HUES48 (cell line): ENCODE measurements around the gene TM9SF1.

Experiments
- H3K27ac ChIP-seq: one replicate; pipeline ENCODE4 v1.7.0; 2013; ENCODE audit warnings: low read depth, low read length, inconsistent platforms
- H3K27me3 ChIP-seq: 2 replicates; pipeline ENCODE4 v1.6.1; 2013; ENCODE audit warnings: mild to moderate bottlenecking, low read length; ENCODE audit not compliant: control insufficient read depth, insufficient read depth
- H3K36me3 ChIP-seq: 2 replicates; pipeline ENCODE4 v1.6.1; 2013; ENCODE audit warnings: low read length; ENCODE audit not compliant: control insufficient read depth, insufficient read depth
- H3K4me1 ChIP-seq: 2 replicates; pipeline ENCODE4 v1.6.1; 2013; ENCODE audit warnings: mild to moderate bottlenecking, low read length; ENCODE audit not compliant: control insufficient read depth, insufficient read depth
- H3K4me3 ChIP-seq: 2 replicates; pipeline ENCODE4 v1.5.1; 2013; ENCODE audit warnings: mild to moderate bottlenecking, low read depth, low read length
- H3K9ac ChIP-seq: 2 replicates; pipeline ENCODE4 v1.6.1; 2013; ENCODE audit warnings: mild to moderate bottlenecking, low read depth, low read length, moderate library complexity
- H3K9me3 ChIP-seq: 2 replicates; pipeline ENCODE4 v1.6.1; 2013; ENCODE audit warnings: low read length; ENCODE audit not compliant: control insufficient read depth, insufficient read depth

TM9SF1 gene

GRCh38 chr14:24183014-24183481 is 12.2 kb downstream of the TM9SF1 start:
- H3K36me3 ChIP-seq, result peaks cover 95% of the 10 kb centered on the region

GRCh38 chr14:24182110-24182882 is 12.9 kb downstream of the TM9SF1 start:
- no peaks in the 10 kb centered on the region for H3K27me3 ChIP-seq
- H3K9ac ChIP-seq, result no peak overlapping the region
- peaks cover 98% of the 10 kb centered on the region for H3K36me3 ChIP-seq
- no peak overlapping the region for H3K27ac ChIP-seq
- no peak overlapping the region for H3K4me3 ChIP-seq
- no peaks in the 10 kb centered on the region for H3K9me3 ChIP-seq
- H3K4me1 ChIP-seq, result no peaks in the 10 kb centered on the region

More at GRCh38 chr14:24183014-24183481, 12.2 kb downstream of the TM9SF1 start:
- H3K27me3 ChIP-seq, result no peaks in the 10 kb centered on the region
- H3K4me1 ChIP-seq, result peaks cover 3% of the 10 kb centered on the region
- no peak overlapping the region for H3K9ac ChIP-seq
- H3K4me3 ChIP-seq, result no peak overlapping the region
- no peak overlapping the region for H3K27ac ChIP-seq
- no peaks in the 10 kb centered on the region for H3K9me3 ChIP-seq

DNA sequence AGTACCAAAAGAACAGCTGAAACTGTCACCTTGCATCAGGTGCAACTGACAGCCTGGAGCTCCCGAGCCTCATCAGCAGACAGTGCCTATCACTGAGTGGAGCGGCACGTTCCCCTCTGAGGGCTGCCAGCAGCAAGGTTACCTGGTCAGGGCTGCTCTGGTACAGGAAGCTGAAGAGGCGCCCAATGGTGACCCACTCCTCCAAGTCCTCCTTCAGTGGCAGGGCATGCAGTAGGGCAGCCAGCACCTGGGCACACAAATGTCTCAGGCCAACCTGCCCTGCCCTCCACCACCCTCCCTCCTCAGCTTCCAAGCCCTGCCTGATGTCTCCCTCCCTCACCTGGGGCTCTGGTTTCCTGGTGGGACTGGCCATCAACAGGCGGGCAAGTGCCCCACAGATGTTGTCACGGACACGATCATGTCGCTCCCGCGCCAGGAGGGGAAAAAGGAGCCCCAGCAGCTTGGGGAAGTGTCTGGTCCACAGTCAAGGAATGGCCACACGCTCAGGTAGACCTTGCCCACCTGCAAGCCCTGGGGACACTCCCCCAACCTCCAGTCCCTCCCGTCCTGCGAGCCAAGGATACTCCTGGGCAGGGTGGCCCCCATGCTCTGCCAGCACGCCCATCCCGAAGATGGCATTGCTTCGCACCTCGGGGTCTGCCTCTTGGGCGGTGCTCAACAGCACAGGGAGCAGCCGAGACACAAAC is 13.7 kb downstream of the TM9SF1 start:
- Histone ChIP-seq H3K4me3 (no peak overlapping the region), H3K36me3 (peaks cover 98% of the 10 kb centered on the region), H3K27ac (no peak overlapping the region), H3K27me3 (no peaks in the 10 kb centered on the region), H3K9me3 (no peaks in the 10 kb centered on the region), H3K9ac (no peak overlapping the region), H3K4me1 (no peaks in the 10 kb centered on the region)

DNA sequence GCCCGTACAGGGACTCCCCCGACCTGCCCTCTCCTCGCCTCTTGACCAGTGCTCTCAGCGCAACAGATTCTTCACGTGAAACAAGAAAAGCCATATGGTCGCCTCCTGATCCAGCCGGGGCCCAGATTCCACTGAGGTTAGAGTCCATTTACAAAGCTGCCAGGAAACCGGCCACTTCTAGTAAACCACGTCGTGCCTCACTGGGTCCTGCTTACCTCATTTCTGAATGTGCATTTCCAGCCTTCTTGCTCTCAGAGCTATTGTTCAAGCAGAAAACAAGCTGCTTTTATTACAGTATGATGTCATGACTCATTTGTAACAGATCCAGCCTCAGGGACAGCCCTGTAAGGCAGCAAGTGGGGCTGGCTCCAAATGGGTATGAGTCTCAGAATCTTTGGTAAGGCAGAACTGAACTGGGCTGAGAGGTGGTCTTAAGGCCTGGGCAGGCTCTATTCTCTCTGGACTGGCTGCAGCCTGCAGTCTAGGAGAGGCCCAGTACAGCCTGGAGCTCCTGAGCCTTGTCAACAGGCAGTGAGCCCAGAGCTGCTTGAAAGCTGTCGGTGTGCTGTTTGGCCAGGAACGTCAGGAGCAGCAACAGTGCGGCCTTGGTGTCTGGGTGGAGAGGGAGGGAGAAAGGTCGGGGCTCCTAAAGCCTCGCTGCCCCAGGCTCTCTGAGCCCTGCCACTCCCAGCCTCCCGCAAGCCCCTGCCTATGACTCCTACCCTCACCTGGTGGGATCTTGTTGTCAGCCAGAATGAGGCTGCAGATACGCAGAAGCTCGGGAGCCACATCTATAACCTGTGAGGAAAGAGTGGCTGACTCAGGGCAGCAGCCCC is 15.1 kb downstream of the TM9SF1 start:
- Histone ChIP-seq H3K4me3 (no peak overlapping the region), H3K27me3 (no peaks in the 10 kb centered on the region), H3K36me3 (peaks cover 87% of the 10 kb centered on the region), H3K9ac (no peak overlapping the region), H3K4me1 (no peaks in the 10 kb centered on the region), H3K9me3 (no peaks in the 10 kb centered on the region), H3K27ac (no peak overlapping the region)

GRCh38 chr14:24179294-24179960 is 15.8 kb downstream of the TM9SF1 start:
- H3K4me3 ChIP-seq, result no peak overlapping the region
- H3K9me3 ChIP-seq, result no peaks in the 10 kb centered on the region
- no peaks in the 10 kb centered on the region for H3K4me1 ChIP-seq
- H3K9ac ChIP-seq, result no peak overlapping the region
- H3K27ac ChIP-seq, result no peak overlapping the region
- H3K36me3 ChIP-seq, result peaks cover 84% of the 10 kb centered on the region
- H3K27me3 ChIP-seq, result no peaks in the 10 kb centered on the region

GRCh38 chr14:24178399-24179178 is 16.7 kb downstream of the TM9SF1 start:
- H3K27ac ChIP-seq, result no peak overlapping the region
- no peak overlapping the region for H3K4me3 ChIP-seq
- no peaks in the 10 kb centered on the region for H3K9me3 ChIP-seq
- no peaks in the 10 kb centered on the region for H3K4me1 ChIP-seq
- peaks cover 78% of the 10 kb centered on the region for H3K36me3 ChIP-seq
- H3K9ac ChIP-seq, result no peak overlapping the region
- H3K27me3 ChIP-seq, result no peaks in the 10 kb centered on the region

- Histone ChIP-seq H3K9me3 (no peaks in the 10 kb centered on the region), H3K27me3 (no peaks in the 10 kb centered on the region), H3K4me1 (no peaks in the 10 kb centered on the region), H3K27ac (no peak overlapping the region), H3K36me3 (peaks cover 77% of the 10 kb centered on the region), H3K4me3 (no peak overlapping the region), H3K9ac (no peak overlapping the region)
Observed at GRCh38 chr14:24177891-24178290, 17.4 kb downstream of the TM9SF1 start.

- Histone ChIP-seq H3K27ac (no peak overlapping the region), H3K9ac (no peak overlapping the region), H3K9me3 (no peaks in the 10 kb centered on the region), H3K27me3 (no peaks in the 10 kb centered on the region), H3K4me1 (0 out of 2 replicates have a peak, but pooled peaks cover 4% of the 10 kb centered on the region), H3K4me3 (no peak overlapping the region), H3K36me3 (peaks cover 70% of the 10 kb centered on the region)
Observed at GRCh38 chr14:24177041-24177825, 18.0 kb downstream of the TM9SF1 start.

DNA sequence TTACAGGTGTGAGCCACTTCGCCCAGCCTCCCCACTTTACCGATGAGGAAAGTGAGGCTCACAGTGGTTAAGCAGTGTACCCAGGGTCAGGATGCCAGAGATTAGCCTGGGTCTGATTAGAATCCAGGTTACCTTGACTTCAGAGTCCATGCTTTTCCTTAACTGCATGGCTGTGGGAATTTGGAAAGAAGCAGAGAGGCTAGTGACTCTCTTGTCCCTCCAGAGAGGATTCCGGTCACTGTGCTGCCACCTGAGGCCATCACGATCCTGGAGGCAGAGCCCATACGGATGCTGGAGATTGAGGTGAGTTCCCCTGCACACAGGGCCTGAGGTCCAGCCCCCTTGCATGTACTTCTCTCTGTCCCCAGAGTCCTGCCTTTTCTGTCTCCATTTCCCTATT is 18.6 kb downstream of the TM9SF1 start:
- no peak overlapping the region for H3K27ac ChIP-seq
- H3K4me3 ChIP-seq, result no peak overlapping the region
- H3K9me3 ChIP-seq, result no peaks in the 10 kb centered on the region
- H3K27me3 ChIP-seq, result no peaks in the 10 kb centered on the region
- H3K9ac ChIP-seq, result no peak overlapping the region
- H3K36me3 ChIP-seq, result peaks cover 64% of the 10 kb centered on the region
- 0 out of 2 replicates have a peak, but pooled peaks cover 6% of the 10 kb centered on the region for H3K4me1 ChIP-seq
